Panc1 (cell line): ENCODE measurements around the gene DCAF4L1.

ENCODE experiments used
- POLR2AphosphoS5 ChIP-seq: IDR thresholded peaks from 2 replicates; pipeline ENCODE4 v1.6.1; 2012; ENCODE audit warnings: mild to moderate bottlenecking, low read depth, low read length, moderate library complexity
- TF ChIP-seq, protein P1 (sequence below): fragments of 450-650 bp; IDR thresholded peaks from 2 replicates; pipeline ENCODE4 v1.5.1; 2017; ENCODE audit warnings: mild to moderate bottlenecking
- TF ChIP-seq, protein P2 (sequence below), 2 experiments: IDR thresholded peaks; 2 replicates each; pipeline ENCODE4 v1.6.1; 2011 to 2012; ENCODE audit warnings: low read depth in 2 of 2, control low read depth in 1 of 2, low read length in 1 of 2, mild to moderate bottlenecking in 1 of 2, moderate library complexity in 1 of 2; ENCODE audit not compliant: insufficient read depth in 1 of 2

DNA sequence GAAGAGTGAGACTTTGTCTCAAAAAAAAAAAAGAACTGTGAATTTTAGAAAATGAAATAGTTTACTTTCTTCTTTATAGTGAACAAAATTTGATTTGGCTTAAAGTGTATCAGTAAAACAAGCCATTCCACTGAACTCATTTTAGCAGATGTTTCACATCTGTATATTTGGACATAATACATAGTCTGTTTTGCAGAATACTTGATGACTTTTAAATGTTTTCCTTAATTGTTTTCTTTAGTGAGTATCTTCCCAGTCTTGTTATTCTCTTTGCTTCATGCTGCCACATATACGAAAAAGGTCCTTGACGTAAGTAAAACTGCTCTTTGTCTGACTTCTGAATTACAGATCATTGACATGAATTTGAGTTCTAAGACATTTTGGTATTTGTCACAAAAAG is 38.0 kb upstream of the DCAF4L1 start:
- TF ChIP-seq, protein P1, sequence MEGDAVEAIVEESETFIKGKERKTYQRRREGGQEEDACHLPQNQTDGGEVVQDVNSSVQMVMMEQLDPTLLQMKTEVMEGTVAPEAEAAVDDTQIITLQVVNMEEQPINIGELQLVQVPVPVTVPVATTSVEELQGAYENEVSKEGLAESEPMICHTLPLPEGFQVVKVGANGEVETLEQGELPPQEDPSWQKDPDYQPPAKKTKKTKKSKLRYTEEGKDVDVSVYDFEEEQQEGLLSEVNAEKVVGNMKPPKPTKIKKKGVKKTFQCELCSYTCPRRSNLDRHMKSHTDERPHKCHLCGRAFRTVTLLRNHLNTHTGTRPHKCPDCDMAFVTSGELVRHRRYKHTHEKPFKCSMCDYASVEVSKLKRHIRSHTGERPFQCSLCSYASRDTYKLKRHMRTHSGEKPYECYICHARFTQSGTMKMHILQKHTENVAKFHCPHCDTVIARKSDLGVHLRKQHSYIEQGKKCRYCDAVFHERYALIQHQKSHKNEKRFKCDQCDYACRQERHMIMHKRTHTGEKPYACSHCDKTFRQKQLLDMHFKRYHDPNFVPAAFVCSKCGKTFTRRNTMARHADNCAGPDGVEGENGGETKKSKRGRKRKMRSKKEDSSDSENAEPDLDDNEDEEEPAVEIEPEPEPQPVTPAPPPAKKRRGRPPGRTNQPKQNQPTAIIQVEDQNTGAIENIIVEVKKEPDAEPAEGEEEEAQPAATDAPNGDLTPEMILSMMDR, result no peak
- TF ChIP-seq, protein P2, sequence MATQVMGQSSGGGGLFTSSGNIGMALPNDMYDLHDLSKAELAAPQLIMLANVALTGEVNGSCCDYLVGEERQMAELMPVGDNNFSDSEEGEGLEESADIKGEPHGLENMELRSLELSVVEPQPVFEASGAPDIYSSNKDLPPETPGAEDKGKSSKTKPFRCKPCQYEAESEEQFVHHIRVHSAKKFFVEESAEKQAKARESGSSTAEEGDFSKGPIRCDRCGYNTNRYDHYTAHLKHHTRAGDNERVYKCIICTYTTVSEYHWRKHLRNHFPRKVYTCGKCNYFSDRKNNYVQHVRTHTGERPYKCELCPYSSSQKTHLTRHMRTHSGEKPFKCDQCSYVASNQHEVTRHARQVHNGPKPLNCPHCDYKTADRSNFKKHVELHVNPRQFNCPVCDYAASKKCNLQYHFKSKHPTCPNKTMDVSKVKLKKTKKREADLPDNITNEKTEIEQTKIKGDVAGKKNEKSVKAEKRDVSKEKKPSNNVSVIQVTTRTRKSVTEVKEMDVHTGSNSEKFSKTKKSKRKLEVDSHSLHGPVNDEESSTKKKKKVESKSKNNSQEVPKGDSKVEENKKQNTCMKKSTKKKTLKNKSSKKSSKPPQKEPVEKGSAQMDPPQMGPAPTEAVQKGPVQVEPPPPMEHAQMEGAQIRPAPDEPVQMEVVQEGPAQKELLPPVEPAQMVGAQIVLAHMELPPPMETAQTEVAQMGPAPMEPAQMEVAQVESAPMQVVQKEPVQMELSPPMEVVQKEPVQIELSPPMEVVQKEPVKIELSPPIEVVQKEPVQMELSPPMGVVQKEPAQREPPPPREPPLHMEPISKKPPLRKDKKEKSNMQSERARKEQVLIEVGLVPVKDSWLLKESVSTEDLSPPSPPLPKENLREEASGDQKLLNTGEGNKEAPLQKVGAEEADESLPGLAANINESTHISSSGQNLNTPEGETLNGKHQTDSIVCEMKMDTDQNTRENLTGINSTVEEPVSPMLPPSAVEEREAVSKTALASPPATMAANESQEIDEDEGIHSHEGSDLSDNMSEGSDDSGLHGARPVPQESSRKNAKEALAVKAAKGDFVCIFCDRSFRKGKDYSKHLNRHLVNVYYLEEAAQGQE (IDR thresholded peaks at IDR 0.05; ENCODE audit: insufficient read depth in 1 of 2, low read depth in 2 of 2, low read length in 1 of 2), result no peak
- TF ChIP-seq POLR2AphosphoS5, result no peak
